WTC11 (cell line): ENCODE results near the gene WDR76. TPM values are rescaled to one million over a fixed set of nuclear protein-coding genes. Genes with fewer than 3 reads are reported as not detected.

Experiments
- ATAC-seq: fragments of 200-7000 bp; cut with Tn5 transposase; 2 replicates; pipeline ENCODE4 v1.10.0; 2021; ENCODE audit warnings: mild to moderate bottlenecking, moderate library complexity
- CTCF ChIA-PET: fragments of 300-600 bp; sonication (Branson Sonifier 250); formaldehyde crosslinking; loops from one replicate; lab custom pipeline; 2021; ENCODE audit warnings: antibody characterized with exemption; lab: Charles Lee
- POLR2A ChIA-PET: fragments of 350-600 bp; sonication (Branson Sonifier 250); formaldehyde crosslinking; loops from one replicate; lab custom pipeline; 2021; ENCODE audit warnings: antibody characterized with exemption; lab: Charles Lee
- DNase-seq: peaks from one replicate; pipeline ENCODE4 v3.0.0; 2021; ENCODE audit warnings: low spot score
- H3K27ac Mint-ChIP-seq: 2 replicates; pipeline ENCODE4 v1.8.0; 2021; ENCODE audit warnings: mixed read lengths
- H3K27me3 Mint-ChIP-seq: 2 replicates; pipeline ENCODE4 v1.8.0; 2021; ENCODE audit warnings: low read depth, mild to moderate bottlenecking, moderate library complexity, mixed read lengths
- H3K36me3 Mint-ChIP-seq: 2 replicates; pipeline ENCODE4 v1.8.0; 2021; ENCODE audit warnings: mixed read lengths
- H3K4me1 Mint-ChIP-seq: 2 replicates; pipeline ENCODE4 v1.8.0; 2022; ENCODE audit warnings: mixed read lengths
- H3K4me3 Mint-ChIP-seq: 2 replicates; pipeline ENCODE4 v1.8.0; 2021; ENCODE audit warnings: mild to moderate bottlenecking, moderate library complexity, mixed read lengths
- H3K9me3 Mint-ChIP-seq: 2 replicates; pipeline ENCODE4 v1.8.0; 2021; ENCODE audit warnings: mixed read lengths
- AFF4 ChIP-seq: sonication (generic); formaldehyde crosslinking; IDR thresholded peaks from 2 replicates; pipeline ENCODE4 v1.8.1; 2023; ENCODE audit warnings: mild to moderate bottlenecking, missing genetic modification reagents, borderline replicate concordance
- ATF6 ChIP-seq: sonication (generic); formaldehyde crosslinking; IDR thresholded peaks from 2 replicates; pipeline ENCODE4 v1.8.1; 2023; ENCODE audit warnings: mild to moderate bottlenecking, missing genetic modification reagents
- IRF1 ChIP-seq: sonication (generic); formaldehyde crosslinking; IDR thresholded peaks from 2 replicates; pipeline ENCODE4 v1.8.0; 2023; ENCODE audit warnings: missing genetic modification reagents
- IRF2 ChIP-seq: sonication (generic); formaldehyde crosslinking; IDR thresholded peaks from 2 replicates; pipeline ENCODE4 v1.8.0; 2022; ENCODE audit warnings: low read depth, missing genetic modification reagents, borderline replicate concordance
- MXD4 ChIP-seq: fragments of 250-450 bp; sonication (Bioruptor Pico); IDR thresholded peaks from 2 replicates; pipeline ENCODE4 v1.8.0; 2021; ENCODE audit warnings: mild to moderate bottlenecking, moderate library complexity, borderline replicate concordance
- NR1H2 ChIP-seq: sonication (generic); formaldehyde crosslinking; IDR thresholded peaks from 2 replicates; pipeline ENCODE4 v1.9.0; 2021; ENCODE audit warnings: mild to moderate bottlenecking, moderate library complexity, missing genetic modification reagents
- TCF7 ChIP-seq: sonication (generic); formaldehyde crosslinking; IDR thresholded peaks from 2 replicates; pipeline ENCODE4 v1.8.0; 2022; ENCODE audit warnings: mild to moderate bottlenecking, low read depth, missing genetic modification reagents, moderate library complexity
- ZBTB21 ChIP-seq: sonication (generic); formaldehyde crosslinking; IDR thresholded peaks from 2 replicates; pipeline ENCODE4 v1.8.1; 2023; ENCODE audit warnings: mild to moderate bottlenecking, missing genetic modification reagents, borderline replicate concordance
- ZNF263 ChIP-seq: sonication (generic); formaldehyde crosslinking; IDR thresholded peaks from 2 replicates; pipeline ENCODE4 v1.8.1; 2022; ENCODE audit warnings: low read depth, mild to moderate bottlenecking, moderate library complexity, missing genetic modification reagents
- ZNF423 ChIP-seq: fragments of 250-450 bp; sonication (Bioruptor Pico); IDR thresholded peaks from 2 replicates; pipeline ENCODE4 v2.1.2; 2022; ENCODE audit warnings: mild to moderate bottlenecking, moderate library complexity
- ZNF532 ChIP-seq: fragments of 250-450 bp; sonication (Bioruptor Pico); IDR thresholded peaks from 2 replicates; pipeline ENCODE4 v1.9.0; 2021; ENCODE audit warnings: mild to moderate bottlenecking, borderline replicate concordance
- total RNA-seq: library from RNA; stranded (reverse); gene quantifications from 3 replicates; pipeline ENCODE4 v1.2.3, GENCODE V29; 2021

WDR76 gene
- total RNA-seq, 1 experiment from 2014 or later: 16.2 TPM

- TF ChIP-seq ZNF532 (CRISPR knock-in tag) (no peak), ZNF423 (CRISPR knock-in tag) (no peak)
Observed at GRCh38 chr15:43908516-43909050, 81.8 kb downstream of the WDR76 start (continued).

GRCh38 chr15:43911235-43911781, 84.5 kb downstream of the WDR76 start:
- no peak for TF ChIP-seq IRF1
- no peak for TF ChIP-seq ZNF263
- TF ChIP-seq ATF6 (CRISPR knock-in tag): no peak
- TF ChIP-seq ZBTB21 (CRISPR knock-in tag): no peak
- no peak for TF ChIP-seq IRF2 (CRISPR knock-in tag)
- no peak for TF ChIP-seq MXD4 (CRISPR knock-in tag)
- no peak for TF ChIP-seq TCF7 (CRISPR knock-in tag)
- no peak for TF ChIP-seq NR1H2 (CRISPR knock-in tag)
- DNase-seq: no peak
- peaks cover 9% of the 10 kb centered on the region; the same call in 1 of the 2 replicates for H3K4me1 Mint-ChIP-seq
- ATAC-seq: no peak
- no peaks in the 10 kb centered on the region for H3K9me3 Mint-ChIP-seq
- no peaks in the 10 kb centered on the region; the same call in 1 of the 2 replicates for H3K27me3 Mint-ChIP-seq
- CTCF ChIA-PET: no interaction called here
- peaks cover 20% of the 10 kb centered on the region for H3K36me3 Mint-ChIP-seq
- POLR2A ChIA-PET: no interaction called here
- no peak overlapping the region for H3K27ac Mint-ChIP-seq
- no peak overlapping the region for H3K4me3 Mint-ChIP-seq

GRCh38 chr15:43912208-43912607, 85.4 kb downstream of the WDR76 start:
- H3K27ac Mint-ChIP-seq: peak overlapping the region; percentile 9; the same call in 1 of the 2 replicates
- ChIA-PET CTCF (no interaction called here), POLR2A (no interaction called here)
- ATAC-seq (no peak), DNase-seq (no peak)
- TF ChIP-seq AFF4: no peak
- H3K4me3 Mint-ChIP-seq: no peak overlapping the region
- H3K9me3 Mint-ChIP-seq: no peaks in the 10 kb centered on the region
- no peaks in the 10 kb centered on the region; the same call in 1 of the 2 replicates for H3K27me3 Mint-ChIP-seq
- H3K4me1 Mint-ChIP-seq: peaks cover 9% of the 10 kb centered on the region; the same call in 1 of the 2 replicates
- H3K36me3 Mint-ChIP-seq: peaks cover 20% of the 10 kb centered on the region
